Iris pigment epithelial cell (primary cell): ENCODE measurements around the gene YLPM1.
A peak's percentile ranks its signal among the peaks of the same experiment; 100 is the strongest.

Experiments
- DNase-seq: peaks from one replicate; pipeline ENCODE4 v3.0.0-alpha.2; 2011; ENCODE audit warnings: low read depth

YLPM1 gene

GRCh38 chr14:74843653-74844052, 80.5 kb downstream of the YLPM1 start:
- DNase-seq, result no peak

- peak; percentile 27 for DNase-seq
Measured at GRCh38 chr14:74846168-74846567, 83.1 kb downstream of the YLPM1 start.

GRCh38 chr14:74846968-74847665, 84.0 kb downstream of the YLPM1 start:
- peak; percentile 63 for DNase-seq

DNA sequence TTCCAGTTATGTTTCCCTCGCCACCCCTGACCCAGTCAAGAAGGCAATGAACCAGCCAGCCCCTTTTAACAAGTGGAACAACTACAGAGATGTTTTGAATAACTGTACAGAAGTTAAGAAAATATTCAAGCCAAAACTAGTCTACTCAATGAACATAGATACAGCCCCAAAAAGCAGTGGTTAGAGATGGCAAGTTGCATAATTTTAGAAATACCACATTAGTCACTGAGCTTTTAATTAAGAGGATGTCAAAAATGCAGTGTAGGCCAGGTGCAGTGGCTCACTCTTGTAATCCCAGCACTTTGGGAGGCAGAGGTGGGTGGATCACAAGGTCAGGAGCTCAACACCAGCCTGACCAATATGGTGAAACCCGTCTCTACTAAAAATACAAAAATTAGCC, 85.7 kb downstream of the YLPM1 start:
- no peak for DNase-seq

- DNase-seq, result peak; percentile 90
Measured at GRCh38 chr14:74852922-74853530, 89.9 kb downstream of the YLPM1 start.

- DNase-seq, result peak; percentile 27
Measured at GRCh38 chr14:74853581-74853980, 90.5 kb downstream of the YLPM1 start.

DNA sequence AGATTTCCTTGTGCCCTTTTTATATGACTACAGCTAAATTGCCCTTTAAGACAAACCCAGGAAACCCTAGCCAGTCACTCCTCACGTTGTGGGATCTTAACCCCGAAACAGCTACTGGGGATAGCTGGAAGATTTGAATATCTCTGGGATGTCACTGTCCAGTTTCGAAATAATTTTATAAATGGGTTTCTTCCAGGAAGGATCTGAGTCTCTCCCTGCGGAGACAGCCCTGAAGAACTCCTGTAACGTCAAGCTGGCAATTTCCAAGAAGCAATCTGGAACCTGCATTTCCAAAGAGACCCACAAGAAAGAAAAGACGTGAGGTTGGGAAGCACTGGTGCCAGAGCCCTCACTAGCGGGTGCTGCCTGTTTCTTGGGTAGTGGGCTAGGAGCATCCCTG, 91.9 kb downstream of the YLPM1 start:
- DNase-seq, result no peak

DNA sequence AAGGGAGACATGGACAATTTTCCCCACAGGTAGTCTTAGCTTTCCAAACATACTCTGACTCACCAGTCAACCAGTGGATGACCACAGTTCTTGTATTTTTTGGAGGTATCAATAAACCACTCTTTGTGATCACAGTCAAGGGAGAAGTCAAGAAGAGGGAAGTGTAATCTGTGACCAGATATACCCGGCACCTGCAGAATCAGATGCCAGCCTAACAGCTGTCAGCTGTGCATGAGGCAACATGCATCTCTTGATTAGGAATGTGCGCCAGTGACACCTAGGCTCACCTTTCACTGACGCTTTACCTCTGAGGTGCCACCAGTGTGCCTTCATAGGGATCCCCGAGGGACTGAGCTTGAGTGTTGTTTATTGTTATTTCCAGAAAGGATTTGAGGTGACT, 92.8 kb downstream of the YLPM1 start:
- DNase-seq, result no peak

- no peak for DNase-seq
Measured at GRCh38 chr14:74856366-74856765, 93.2 kb downstream of the YLPM1 start.

- DNase-seq, result no peak
Measured at GRCh38 chr14:74858022-74858421, 94.9 kb downstream of the YLPM1 start.

- no peak for DNase-seq
Measured at GRCh38 chr14:74859757-74860552, 96.8 kb downstream of the YLPM1 start.

DNA sequence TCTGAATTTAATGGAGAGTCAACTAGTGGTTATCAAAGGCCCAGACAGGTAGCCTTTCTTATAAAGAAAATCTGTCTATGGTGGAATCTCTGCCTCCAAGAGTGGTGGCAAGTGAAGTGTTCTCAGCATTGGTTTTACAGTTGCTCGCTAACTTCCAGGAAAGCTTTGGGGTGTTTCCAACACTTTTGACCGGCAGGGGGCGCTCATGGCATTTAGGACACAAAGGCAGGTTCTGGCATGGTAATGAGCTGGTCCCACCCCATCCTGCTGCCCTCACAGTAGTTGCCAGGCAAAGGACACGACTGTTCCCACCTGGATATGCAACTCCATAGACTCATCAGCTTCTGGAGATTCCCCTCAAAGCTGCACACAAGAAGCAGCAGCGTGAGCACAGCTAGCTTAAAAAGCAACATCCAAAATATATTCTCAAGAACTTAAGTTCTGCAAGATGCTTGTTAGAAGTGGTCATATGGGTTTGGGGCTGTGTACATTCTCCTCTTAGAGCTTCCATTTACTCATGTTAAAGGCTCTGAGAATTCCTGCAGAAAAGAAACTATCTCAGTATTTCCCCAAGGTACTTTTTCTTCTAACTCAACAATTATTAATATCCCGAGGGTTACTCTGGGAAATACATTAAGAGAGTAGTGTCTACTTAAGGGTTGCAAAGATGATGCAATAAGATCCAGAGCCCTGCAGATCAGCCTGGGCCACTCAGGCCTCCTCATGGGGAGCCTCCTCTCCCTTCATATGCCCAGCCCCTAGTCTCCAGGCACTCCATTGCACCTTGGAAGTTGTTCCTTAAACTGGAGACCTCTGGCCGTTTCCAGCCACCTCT, 98.0 kb downstream of the YLPM1 start:
- DNase-seq, result peak; percentile 79

GRCh38 chr14:74861734-74862090, 98.6 kb downstream of the YLPM1 start:
- DNase-seq, result no peak

- no peak for DNase-seq
Measured at GRCh38 chr14:74863274-74863673, 100.2 kb downstream of the YLPM1 start.

DNA sequence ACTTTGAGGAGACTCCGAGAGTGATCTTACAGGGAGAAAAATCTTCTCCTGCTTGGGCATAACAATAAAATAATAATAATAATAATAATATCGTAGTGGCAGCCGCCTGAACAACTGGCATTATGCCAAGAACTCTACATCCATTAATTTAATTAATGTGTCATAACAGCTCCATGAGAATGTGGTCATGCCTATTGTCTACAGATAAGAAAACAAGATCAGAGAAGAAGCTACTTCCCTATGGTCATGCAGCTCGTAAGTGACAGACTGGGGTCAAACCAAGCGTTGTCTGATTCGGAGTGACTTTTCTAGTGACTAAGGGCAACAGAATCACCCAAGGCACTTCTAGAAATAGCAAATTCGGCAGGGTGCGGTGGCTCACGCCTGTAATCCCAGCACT, 101.1 kb downstream of the YLPM1 start:
- DNase-seq, result no peak

DNA sequence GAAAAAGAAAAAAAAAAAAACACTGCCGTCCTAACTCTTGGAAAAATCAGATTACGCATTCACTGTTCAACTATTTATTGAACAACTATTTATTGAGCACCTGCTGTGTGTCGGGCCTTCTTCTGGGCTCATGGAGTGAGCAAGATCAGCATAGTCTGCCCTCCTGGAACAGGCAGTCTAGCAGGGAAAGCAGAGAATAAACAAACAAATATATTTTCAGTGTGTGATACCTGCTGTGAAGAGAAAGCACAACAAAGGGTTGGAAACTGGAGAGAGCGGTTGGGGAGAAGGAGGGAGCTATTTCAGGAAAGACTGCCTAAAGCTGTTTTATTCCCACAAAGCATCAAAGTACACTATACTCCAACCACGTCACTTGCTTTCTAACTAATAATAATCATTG, 102.0 kb downstream of the YLPM1 start:
- DNase-seq, result no peak

DNA sequence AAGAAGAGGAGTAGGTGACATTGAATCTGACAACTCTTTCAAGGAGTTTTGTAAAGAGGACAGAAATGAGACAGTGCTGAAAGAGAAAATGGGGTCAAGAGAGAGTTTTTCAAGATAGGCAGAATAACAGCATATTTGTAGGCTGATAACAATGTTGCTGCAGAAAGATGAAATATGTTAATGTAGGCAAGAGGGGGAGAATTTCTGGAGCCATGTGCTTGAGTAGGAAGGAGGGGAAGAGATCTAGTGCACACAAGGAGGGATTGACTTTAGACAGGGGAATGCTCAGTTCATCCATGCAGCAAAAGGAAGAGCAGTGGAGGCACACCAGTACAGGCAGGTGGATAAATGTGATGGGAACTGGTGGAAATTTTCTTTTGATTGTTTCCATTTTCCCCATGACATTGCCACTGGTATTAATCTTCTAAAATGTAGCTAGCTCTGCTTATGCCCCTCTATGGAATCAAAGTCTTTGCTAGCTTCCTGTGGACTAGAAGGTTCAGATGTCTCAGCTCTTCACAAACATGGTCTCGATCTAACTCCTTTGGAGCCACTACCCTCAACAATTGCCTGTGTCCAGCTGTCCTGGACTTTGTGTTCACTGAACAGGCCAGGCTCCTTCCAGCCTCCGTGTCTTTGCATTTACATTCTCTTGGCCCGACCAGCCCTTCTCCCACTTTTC, 103.7 kb downstream of the YLPM1 start:
- no peak for DNase-seq

GRCh38 chr14:74867673-74868072, 104.6 kb downstream of the YLPM1 start:
- peak; percentile 54 for DNase-seq

GRCh38 chr14:74868739-74869138, 105.6 kb downstream of the YLPM1 start:
- no peak for DNase-seq

DNA sequence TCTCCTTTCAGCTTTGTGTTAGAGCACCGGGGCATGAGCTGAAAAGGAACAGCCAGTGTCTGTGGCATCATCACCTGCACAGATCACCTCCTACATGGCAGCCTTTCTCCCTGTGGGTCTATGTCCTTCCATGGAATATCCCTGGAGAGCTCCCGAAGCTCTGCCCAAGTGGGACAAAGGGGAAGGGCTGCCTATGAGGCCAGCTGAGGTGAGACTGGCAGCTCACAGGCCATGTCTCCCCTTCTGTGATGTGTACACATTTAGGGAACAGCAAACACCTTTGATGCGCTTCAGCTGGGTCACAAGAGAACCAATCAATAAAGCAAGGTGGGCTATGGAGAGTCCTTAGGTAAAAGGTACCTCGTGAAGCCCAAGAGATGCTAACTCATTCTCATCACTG, 108.7 kb downstream of the YLPM1 start:
- no peak for DNase-seq

GRCh38 chr14:74875204-74875603, 112.1 kb downstream of the YLPM1 start:
- no peak for DNase-seq
